WERI-Rb-1 (cell line): ENCODE data around the gene ATXN7.

ENCODE experiments used
- DNase-seq: peaks from one replicate; pipeline ENCODE4 v3.0.0-alpha.2; 2020
- H3K27ac ChIP-seq: fragments of 250-450 bp; sonication (Bioruptor Pico); 2 replicates; pipeline ENCODE4 v1.5.1; 2020; ENCODE audit warnings: mild to moderate bottlenecking, moderate library complexity
- H3K27me3 ChIP-seq: fragments of 250-450 bp; sonication (Bioruptor Pico); 2 replicates; pipeline ENCODE4 v1.5.1; 2021; ENCODE audit warnings: mild to moderate bottlenecking, low read depth, moderate library complexity; ENCODE audit not compliant: insufficient read depth, severe bottlenecking
- H3K36me3 ChIP-seq: fragments of 250-450 bp; sonication (Bioruptor Pico); 2 replicates; pipeline ENCODE4 v1.5.1; 2020; ENCODE audit warnings: mild to moderate bottlenecking, moderate library complexity
- H3K4me3 ChIP-seq: 2 replicates; pipeline ENCODE4 v1.5.1; 2011; ENCODE audit warnings: low read depth, mild to moderate bottlenecking, control low read depth, low read length
- H3K9me3 ChIP-seq: fragments of 250-450 bp; sonication (Bioruptor Pico); 2 replicates; pipeline ENCODE4 v1.5.1; 2021; ENCODE audit warnings: mild to moderate bottlenecking, moderate library complexity; ENCODE audit not compliant: severe bottlenecking
- CTCF ChIP-seq: IDR thresholded peaks from 2 replicates; pipeline ENCODE4 v1.5.1; 2011; ENCODE audit warnings: low read depth, mild to moderate bottlenecking, control low read depth, inconsistent platforms, low read length

Gene ATXN7

DNA sequence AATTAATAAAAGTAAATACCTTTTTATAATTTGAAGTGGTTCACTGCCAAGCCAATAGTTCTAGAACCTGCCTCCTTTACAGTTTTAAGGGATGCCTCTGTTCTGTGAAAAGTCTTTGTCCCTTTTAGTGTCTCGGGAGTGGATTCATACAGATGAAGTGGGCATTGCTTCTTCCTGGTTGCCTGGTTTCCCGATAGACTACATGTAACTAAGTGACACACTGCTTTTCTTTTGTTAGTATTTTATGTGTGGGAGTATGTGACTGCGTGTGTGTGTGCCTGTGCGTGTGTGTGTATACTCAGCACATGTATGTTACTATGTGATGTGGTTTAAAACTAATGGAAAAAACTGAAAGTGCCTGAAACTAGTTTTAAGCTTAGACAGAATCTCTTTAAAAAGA lies 138.6 kb downstream of the ATXN7 start:
- DNase-seq: no peak
- Histone ChIP-seq H3K4me3 (no peak overlapping the region), H3K36me3 (peaks cover 25% of the 10 kb centered on the region), H3K27ac (no peak overlapping the region), H3K27me3 (no peaks in the 10 kb centered on the region), H3K9me3 (no peaks in the 10 kb centered on the region)
- no peak for TF ChIP-seq CTCF

DNA sequence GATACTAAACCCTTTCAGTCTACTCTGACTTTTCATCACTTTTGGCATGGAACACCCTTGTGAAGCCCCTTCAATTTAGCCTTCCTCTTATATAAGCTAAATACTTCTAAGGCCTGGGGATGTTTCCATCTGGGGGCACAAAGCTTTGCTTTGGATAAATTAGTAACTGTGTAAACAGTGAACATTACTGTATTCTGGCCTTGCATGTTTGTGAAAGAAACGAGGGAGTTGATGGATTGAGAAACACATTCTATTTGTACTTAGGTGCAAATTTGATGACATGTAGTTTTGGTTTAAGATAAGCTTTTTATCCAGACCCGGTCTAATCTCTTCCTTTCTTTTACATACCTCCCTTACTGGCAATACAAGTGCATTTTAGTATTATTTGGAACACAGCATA lies 139.9 kb downstream of the ATXN7 start:
- H3K36me3 ChIP-seq: peaks cover 27% of the 10 kb centered on the region
- TF ChIP-seq CTCF: no peak
- H3K27ac ChIP-seq: no peak overlapping the region
- DNase-seq: no peak
- no peak overlapping the region for H3K4me3 ChIP-seq
- H3K9me3 ChIP-seq: no peaks in the 10 kb centered on the region
- H3K27me3 ChIP-seq: no peaks in the 10 kb centered on the region

DNA sequence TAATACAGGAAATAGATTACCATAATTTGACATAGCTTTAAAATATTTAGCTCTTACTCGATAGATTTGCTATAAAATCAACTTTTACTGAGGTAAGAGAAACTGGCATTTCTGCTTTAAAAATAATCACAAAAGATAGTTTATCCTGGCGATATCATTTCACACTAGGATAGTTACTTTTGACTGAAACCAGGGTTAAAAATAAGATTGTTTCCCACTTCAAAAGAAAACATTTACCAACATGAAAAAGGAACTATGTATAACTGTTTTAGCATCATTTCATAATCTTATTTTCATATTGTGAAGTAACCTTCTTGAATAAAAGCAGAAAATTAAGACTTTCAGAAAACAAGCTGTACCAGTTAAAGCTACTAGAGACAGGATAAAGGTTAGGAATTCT lies 144.3 kb downstream of the ATXN7 start:
- TF ChIP-seq CTCF: no peak
- no peak for DNase-seq
- Histone ChIP-seq H3K4me3 (no peak overlapping the region), H3K27ac (no peak overlapping the region), H3K27me3 (no peaks in the 10 kb centered on the region), H3K36me3 (peaks cover 63% of the 10 kb centered on the region), H3K9me3 (no peaks in the 10 kb centered on the region)

DNA sequence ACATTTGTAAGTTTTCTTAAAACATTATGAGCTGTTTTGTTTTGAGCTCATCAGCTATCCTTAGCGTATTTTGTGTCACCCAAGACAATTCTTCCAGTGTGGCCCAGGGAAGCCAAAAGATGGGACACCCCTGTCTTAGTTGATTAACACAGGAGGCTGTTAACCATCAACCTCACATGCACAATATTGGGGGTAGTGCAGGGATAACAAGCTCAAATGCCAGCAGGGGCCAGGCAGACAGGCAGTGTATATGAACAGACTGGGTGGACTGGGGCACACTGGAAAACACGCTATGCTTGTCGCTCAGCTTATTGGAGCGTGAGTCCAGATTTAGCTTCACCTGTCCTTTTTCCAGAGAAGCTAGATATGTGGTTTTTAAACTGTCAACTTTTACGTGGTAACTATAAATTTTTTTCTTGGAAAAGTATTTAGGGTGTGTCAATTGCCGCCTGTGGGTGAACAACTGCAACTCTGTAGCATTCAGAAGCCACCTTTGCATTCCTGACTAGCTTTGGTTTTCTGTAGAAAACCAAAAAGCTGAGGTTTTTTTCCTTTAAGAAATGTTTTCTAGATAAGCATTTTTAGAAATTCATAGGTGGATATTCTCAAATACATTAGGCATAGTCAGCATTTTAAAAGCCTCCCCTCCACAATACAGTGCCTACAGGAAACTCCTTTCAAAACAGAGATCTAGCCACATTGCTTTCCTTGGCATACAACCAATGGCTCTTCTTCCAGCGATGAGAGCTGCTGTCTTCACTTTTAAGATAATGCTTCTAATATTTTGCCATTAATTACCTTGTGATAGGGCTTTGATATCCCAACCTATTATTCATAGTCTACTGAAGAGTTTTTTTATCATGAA lies 145.1 kb downstream of the ATXN7 start:
- no peak for DNase-seq
- H3K27me3 ChIP-seq: no peaks in the 10 kb centered on the region
- H3K27ac ChIP-seq: no peak overlapping the region
- peaks cover 70% of the 10 kb centered on the region for H3K36me3 ChIP-seq
- no peak for TF ChIP-seq CTCF
- H3K4me3 ChIP-seq: no peak overlapping the region
- no peaks in the 10 kb centered on the region for H3K9me3 ChIP-seq

DNA sequence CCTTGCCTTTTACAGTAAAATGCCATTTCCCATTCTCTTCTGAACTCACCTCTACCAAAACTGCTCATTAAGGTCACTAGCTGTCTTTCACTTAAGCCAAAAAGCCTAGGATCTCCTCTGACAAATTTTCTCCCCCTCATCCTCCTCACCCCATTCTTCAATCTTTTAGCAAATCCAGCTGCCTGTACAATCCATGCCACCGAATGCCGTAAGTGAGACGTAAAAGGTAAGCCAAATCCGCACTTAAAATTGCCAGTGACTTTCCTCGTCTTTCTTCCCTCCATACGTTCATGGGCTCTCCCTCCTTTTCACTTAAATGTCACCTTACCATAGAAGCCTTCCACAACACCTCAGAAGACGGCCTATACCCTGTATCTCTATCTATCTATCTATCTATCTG lies 145.9 kb downstream of the ATXN7 start:
- no peaks in the 10 kb centered on the region for H3K27me3 ChIP-seq
- no peaks in the 10 kb centered on the region for H3K9me3 ChIP-seq
- H3K27ac ChIP-seq: no peak overlapping the region
- no peak for DNase-seq
- no peak for TF ChIP-seq CTCF
- no peak overlapping the region for H3K4me3 ChIP-seq
- H3K36me3 ChIP-seq: peaks cover 78% of the 10 kb centered on the region

DNA sequence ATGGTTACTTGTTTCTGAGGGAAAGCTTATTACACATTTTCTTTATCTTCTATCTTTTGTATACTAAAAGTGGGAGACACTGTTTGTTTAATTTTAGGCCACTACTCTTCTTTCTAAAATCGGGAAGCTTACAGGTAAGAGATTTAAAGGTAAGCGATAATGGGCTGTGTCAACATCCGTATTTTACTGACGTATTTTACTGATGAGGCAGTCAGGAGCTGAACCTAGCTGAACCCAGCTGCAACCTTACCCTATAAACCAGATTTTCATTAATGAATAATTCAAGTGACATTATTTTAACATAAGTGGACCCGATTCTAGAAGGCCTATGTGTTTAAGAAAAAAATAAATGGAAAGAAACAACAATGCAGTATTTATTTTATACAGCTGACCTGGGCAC lies 146.5 kb downstream of the ATXN7 start:
- Histone ChIP-seq H3K27me3 (no peaks in the 10 kb centered on the region), H3K27ac (no peak overlapping the region), H3K9me3 (no peaks in the 10 kb centered on the region), H3K36me3 (peaks cover 85% of the 10 kb centered on the region), H3K4me3 (no peak overlapping the region)
- TF ChIP-seq CTCF: no peak
- no peak for DNase-seq
